PC-9 (cell line): Measurements from ENCODE around the gene TOM1L2. TPM values are rescaled to one million over a fixed set of nuclear protein-coding genes. Genes with fewer than 3 reads are reported as not detected.

ENCODE experiments used
- BruUV-seq: library from RNA; stranded (reverse); fragments of 400-500 nt; replicated peaks from 2 replicates; lab custom pipeline; 2021; lab: Mats Ljungman, UMichigan
- CTCF ChIA-PET: fragments of 300-600 bp; sonication (Branson Sonifier 250); formaldehyde crosslinking; loops from one replicate; lab custom pipeline; 2022; ENCODE audit warnings: antibody characterized with exemption; lab: Charles Lee
- POLR2A ChIA-PET: fragments of 300-600 bp; sonication (Branson Sonifier 250); formaldehyde crosslinking; loops from one replicate; lab custom pipeline; 2022; ENCODE audit warnings: antibody characterized with exemption; ENCODE audit not compliant: unreplicated experiment; lab: Charles Lee
- DNase-seq, 2 experiments: peaks; one replicate each; pipeline versions ENCODE4 v3.0.0 to v3.0.0-alpha.2; 2015 to 2022; ENCODE audit warnings: mixed read lengths in 1 of 2
- H2AFZ ChIP-seq: fragments of 200-600 bp; sonication (generic); 2 replicates; pipeline ENCODE4 v1.8.1; 2017; ENCODE audit warnings: antibody characterized with exemption
- H3F3A ChIP-seq: fragments of 200-600 bp; sonication (generic); 2 replicates; pipeline ENCODE4 v1.8.1; 2017; ENCODE audit warnings: antibody characterized with exemption, mild to moderate bottlenecking, low read depth; ENCODE audit not compliant: insufficient read depth
- H3K27ac ChIP-seq: fragments of 200-600 bp; sonication (generic); 2 replicates; pipeline ENCODE4 v1.6.1; 2016; ENCODE audit warnings: mixed run types
- H3K27me3 ChIP-seq: fragments of 200-600 bp; sonication (generic); 2 replicates; pipeline ENCODE4 v1.6.1; 2016; ENCODE audit warnings: low read depth, mixed run types; ENCODE audit not compliant: insufficient read depth
- H3K36me3 ChIP-seq: fragments of 200-600 bp; sonication (generic); 2 replicates; pipeline ENCODE4 v1.6.1; 2016; ENCODE audit warnings: low read depth, mixed run types
- H3K4me1 ChIP-seq: fragments of 200-600 bp; sonication (generic); replicated peaks from 2 replicates; pipeline ENCODE4 v1.6.1; 2016; ENCODE audit warnings: mixed run types; ENCODE audit not compliant: insufficient read depth
- H3K4me2 ChIP-seq: fragments of 200-600 bp; sonication (generic); 2 replicates; pipeline ENCODE4 v1.6.1; 2017; ENCODE audit warnings: mixed run types
- H3K4me3 ChIP-seq: fragments of 200-600 bp; sonication (generic); 2 replicates; pipeline ENCODE4 v1.6.1; 2016; ENCODE audit warnings: mixed run types
- H3K79me2 ChIP-seq: fragments of 200-600 bp; sonication (generic); 2 replicates; pipeline ENCODE4 v1.6.1; 2017; ENCODE audit warnings: low read depth, mixed run types
- H3K9me2 ChIP-seq: fragments of 200-600 bp; sonication (generic); 2 replicates; pipeline ENCODE4 v1.8.1; 2017; ENCODE audit warnings: mild to moderate bottlenecking; ENCODE audit not compliant: insufficient read depth
- H3K9me3 ChIP-seq: fragments of 200-600 bp; sonication (generic); 2 replicates; pipeline ENCODE4 v1.8.1; 2016; ENCODE audit warnings: low read depth; ENCODE audit not compliant: insufficient read depth
- H4K20me1 ChIP-seq: fragments of 200-600 bp; sonication (generic); 2 replicates; pipeline ENCODE4 v1.8.1; 2017; ENCODE audit not compliant: insufficient read depth
- CTCF ChIP-seq: fragments of 200-600 bp; sonication (generic); conservative IDR thresholded peaks from 2 replicates; pipeline ENCODE4 v1.6.1; 2017; ENCODE audit warnings: mixed run types, antibody characterized with exemption, mild to moderate bottlenecking, moderate library complexity
- EZH2 ChIP-seq: fragments of 200-600 bp; sonication (generic); IDR thresholded peaks from 2 replicates; pipeline ENCODE4 v1.8.0; 2017; ENCODE audit warnings: antibody characterized with exemption, low read depth
- intact Hi-C: fragments of 100-400 bp; cut with micrococcal nuclease; formaldehyde crosslinking; loops from one replicate; pipeline ENCODE4 v1.10.0; 2022; ENCODE audit not compliant: unreplicated experiment
- total RNA-seq: library from RNA; stranded (reverse); gene quantifications from 2 replicates; pipeline ENCODE4 v1.2.3, GENCODE V29; 2021

TOM1L2 gene
- total RNA-seq, 1 experiment from 2014 or later = 68.5 TPM

DNA sequence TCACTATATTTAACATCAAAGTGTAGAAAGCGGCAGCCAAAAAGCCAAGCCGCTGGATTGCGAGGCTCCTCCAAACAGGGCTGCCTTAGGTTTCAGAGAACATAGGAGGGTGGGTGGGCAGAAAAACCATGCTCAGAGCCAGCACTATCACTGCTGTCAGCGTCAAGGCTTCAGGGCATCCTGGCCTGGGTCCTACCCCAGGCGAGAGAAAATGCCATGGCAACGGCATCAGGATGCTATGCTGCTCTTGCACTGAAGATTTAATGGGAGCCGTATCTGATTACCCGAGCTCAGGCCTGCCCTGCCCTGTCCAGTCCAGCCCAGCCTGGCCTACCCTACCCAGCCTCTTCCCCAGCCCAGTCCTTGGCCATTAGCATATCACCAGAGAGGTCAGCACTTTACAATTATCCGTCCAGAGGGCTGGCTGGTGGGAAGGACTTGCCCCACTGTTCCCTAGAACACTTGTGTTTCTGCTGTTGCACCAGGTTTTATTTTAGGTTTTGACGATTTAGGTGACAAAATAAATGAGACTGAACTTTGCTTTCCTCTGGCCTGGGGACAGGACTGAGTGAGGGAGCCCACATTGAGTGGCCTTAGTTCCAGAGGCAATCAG is 61.1 kb downstream of the TOM1L2 start:
- Histone ChIP-seq H3K9me2 (no peaks in the 10 kb centered on the region), H3K4me1 (peaks cover 20% of the 10 kb centered on the region), H3K9me3 (no peaks in the 10 kb centered on the region), H2AFZ (no peak overlapping the region), H3K79me2 (no peaks in the 10 kb centered on the region), H3K4me3 (no peak overlapping the region), H3K27ac (no peak overlapping the region), H3F3A (peaks cover 31% of the 10 kb centered on the region; the same call in 1 of the 2 replicates), H3K27me3 (no peaks in the 10 kb centered on the region), H3K4me2 (no peak overlapping the region), H4K20me1 (no peaks in the 10 kb centered on the region), H3K36me3 (no peaks in the 10 kb centered on the region)
- no peak for DNase-seq
- POLR2A ChIA-PET = interaction anchor here (0.8 kb wide), 1 partner anchor 61 kb away, joined by 4 read pairs; the partner anchor contains the start of genes DRC3 and TOM1L2
- TF ChIP-seq CTCF (no peak), EZH2 (no peak)
- BruUV-seq = no TSS peak
- CTCF ChIA-PET = interaction anchor here (1.1 kb wide), 1 partner anchor 8 kb away, joined by 3 read pairs; no protein-coding TSS in a partner anchor
- intact Hi-C loops = loop anchor here (10.0 kb wide), 1 partner anchor 416 kb away; the partner anchor contains the start of gene RASD1

DNA sequence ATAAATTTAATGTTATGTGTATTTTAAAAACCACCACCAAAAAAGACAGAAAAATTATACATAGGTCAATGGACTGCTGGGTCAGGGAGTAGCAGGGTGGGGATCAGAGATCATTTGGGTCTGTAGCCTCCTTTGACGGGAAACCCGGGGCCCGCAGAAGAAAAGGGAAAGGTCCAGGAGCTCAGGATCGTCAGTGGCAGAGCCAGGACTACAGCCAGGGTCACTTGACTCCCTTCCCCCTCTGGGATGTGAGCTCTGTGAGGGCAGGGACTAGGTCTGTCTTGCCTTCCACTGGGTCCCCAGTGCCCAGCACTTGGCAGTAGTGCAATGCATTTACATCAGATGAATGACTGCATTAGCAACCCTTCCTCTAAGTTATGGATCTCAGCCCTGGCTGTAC is 62.1 kb downstream of the TOM1L2 start:
- Histone ChIP-seq H3K27ac (no peak overlapping the region), H3K79me2 (no peaks in the 10 kb centered on the region), H3K9me2 (no peaks in the 10 kb centered on the region), H3K36me3 (no peaks in the 10 kb centered on the region), H3F3A (peaks cover 23% of the 10 kb centered on the region; the same call in 1 of the 2 replicates), H3K4me3 (no peak overlapping the region), H3K4me2 (no peak overlapping the region), H4K20me1 (no peaks in the 10 kb centered on the region), H2AFZ (no peak overlapping the region), H3K4me1 (peaks cover 17% of the 10 kb centered on the region), H3K9me3 (no peaks in the 10 kb centered on the region), H3K27me3 (no peaks in the 10 kb centered on the region)
- CTCF ChIA-PET = interaction anchor here (1.1 kb wide), 1 partner anchor 9 kb away, joined by 3 read pairs; no protein-coding TSS in a partner anchor
- POLR2A ChIA-PET = no interaction called here
- TF ChIP-seq EZH2 (no peak), CTCF (no peak)
- intact Hi-C loops = loop anchor here (10.0 kb wide), 1 partner anchor 415 kb away; the partner anchor contains the start of gene RASD1
- BruUV-seq = no TSS peak
- DNase-seq = no peak

DNA sequence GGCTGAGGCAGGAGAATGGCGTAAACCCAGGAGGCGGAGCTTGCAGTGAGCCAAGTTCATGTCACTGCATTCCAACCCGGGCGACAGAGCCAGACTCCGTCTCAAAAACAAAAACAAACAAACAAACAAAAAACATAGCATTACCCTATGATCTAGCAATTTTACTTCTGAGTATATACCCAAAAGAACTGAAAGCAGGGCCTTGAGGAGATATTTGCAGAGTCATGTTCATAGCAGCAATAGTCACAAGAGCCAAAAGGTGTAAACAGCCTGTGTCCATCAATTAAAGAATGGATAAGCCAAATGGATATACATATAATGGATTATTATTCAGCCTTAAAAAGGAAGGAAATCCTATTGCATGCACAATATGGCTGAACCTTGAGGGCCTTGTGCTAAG is 63.1 kb downstream of the TOM1L2 start:
- peaks cover 8% of the 10 kb centered on the region for H3K4me1 ChIP-seq
- H3K4me3 ChIP-seq = no peak overlapping the region
- ChIA-PET POLR2A (no interaction called here), CTCF (no interaction called here)
- no peak overlapping the region for H3K27ac ChIP-seq
- no peaks in the 10 kb centered on the region for H3K36me3 ChIP-seq
- H4K20me1 ChIP-seq = no peaks in the 10 kb centered on the region
- no peak overlapping the region for H3K4me2 ChIP-seq
- no peak for DNase-seq
- no TSS peak for BruUV-seq
- no peak overlapping the region for H2AFZ ChIP-seq
- intact Hi-C loops = no loop called here
- no peaks in the 10 kb centered on the region for H3K27me3 ChIP-seq
- no peaks in the 10 kb centered on the region for H3K79me2 ChIP-seq
- no peaks in the 10 kb centered on the region for H3K9me3 ChIP-seq
- no peaks in the 10 kb centered on the region for H3K9me2 ChIP-seq
- H3F3A ChIP-seq = peaks cover 13% of the 10 kb centered on the region; the same call in 1 of the 2 replicates
- TF ChIP-seq EZH2 (no peak), CTCF (no peak)
